ENCODE measurements around the gene CACNA1B.
"Not testable (repeated sequence)": the region's sequence is repeated elsewhere in the genome, so short reads cannot be mapped to it uniquely, and the experiment has no call there.

The CACNA1B gene

GRCh38 chr9:137890768-137891587 lies 13.4 kb downstream of the CACNA1B start:
- DNase-seq = not testable (repeated sequence)

DNA sequence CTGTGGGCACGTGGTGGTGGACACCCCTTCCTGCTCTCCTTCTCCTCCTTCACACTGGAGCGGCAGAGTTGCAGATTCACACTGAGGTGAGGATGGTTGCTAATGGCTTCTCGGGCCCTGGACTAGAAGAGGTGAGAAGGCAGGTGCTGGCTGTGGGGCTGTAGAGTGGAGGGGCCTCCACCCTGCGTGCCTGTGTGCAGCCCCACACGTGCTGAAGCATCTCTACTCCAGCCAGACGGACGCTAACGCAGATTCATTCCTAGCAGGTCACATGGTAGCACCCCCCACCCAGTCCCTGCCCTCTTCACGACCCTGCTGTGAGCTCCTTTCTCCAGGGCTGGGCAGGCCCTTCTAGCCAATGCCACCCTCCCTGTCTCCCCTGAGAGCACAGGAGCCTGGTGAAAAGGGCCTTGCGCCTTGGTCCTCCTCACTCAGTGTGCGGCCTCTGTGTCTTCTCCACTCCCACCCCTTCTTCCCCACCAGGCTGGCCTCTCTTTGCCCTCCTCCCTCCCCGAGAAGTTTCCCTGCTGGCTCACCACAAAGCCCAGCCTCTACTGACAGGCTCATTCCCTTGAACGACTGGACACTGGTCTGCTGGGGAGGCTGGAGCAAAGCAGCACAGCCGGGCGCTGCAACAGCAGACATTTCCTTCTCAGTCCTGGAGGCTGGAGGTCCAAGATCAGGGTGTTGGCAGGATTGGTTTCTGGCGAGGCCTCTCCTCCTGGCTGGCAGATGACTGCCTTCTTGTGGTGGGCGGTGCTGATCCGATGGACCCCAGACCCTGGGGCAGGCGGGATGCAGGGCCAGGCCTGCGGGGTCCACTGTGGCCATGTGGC lies 14.2 kb downstream of the CACNA1B start:
- DNase-seq = no peak

DNA sequence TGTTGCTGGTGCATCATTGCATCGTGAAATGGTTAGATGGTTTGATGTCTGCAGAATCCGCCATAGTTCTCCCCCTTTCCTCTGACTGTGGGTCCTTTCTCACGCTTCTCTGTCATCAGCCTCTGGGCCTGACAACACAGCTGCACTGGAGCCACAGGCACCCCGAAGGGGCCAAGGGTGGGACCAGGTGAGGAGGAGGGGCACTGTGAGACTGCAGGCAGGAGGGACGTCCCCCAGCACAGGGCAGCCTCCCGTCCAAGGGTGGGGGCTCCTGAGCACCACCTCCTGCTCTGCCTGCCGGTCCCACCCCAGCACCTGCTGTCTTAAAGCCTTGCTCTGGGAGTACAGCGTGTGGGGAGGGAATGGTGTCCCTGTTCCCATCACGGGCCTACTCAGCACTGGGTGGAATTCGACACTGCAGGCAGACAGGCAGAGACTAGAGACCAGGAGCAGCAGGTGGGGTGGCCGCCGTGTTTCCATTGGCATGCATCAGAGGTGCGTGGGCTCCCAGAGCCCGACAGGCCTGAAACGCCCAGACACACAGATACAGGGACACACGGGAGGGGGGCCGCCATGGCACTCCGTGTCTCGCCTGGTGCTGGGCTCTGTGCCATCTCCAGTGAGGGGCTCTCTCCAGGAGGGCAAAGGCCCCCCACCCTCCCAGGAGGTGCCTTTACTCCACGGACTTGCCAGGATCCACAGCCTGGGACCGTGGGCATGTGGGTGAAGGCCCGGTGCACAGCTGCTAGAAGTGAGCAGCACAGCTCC lies 15.0 kb downstream of the CACNA1B start:
- no peak for DNase-seq

GRCh38 chr9:137893670-137894069 lies 16.1 kb downstream of the CACNA1B start:
- no peak for DNase-seq

GRCh38 chr9:137899551-137900360 lies 22.2 kb downstream of the CACNA1B start:
- no peak for DNase-seq

- DNase-seq = no peak
These were observed 23.2 kb downstream of the CACNA1B start for GRCh38 chr9:137900584-137901310.

GRCh38 chr9:137902646-137903045 lies 25.1 kb downstream of the CACNA1B start:
- no peak for DNase-seq

- DNase-seq = no peak
These were observed 28.2 kb downstream of the CACNA1B start for GRCh38 chr9:137905740-137906139.

DNA sequence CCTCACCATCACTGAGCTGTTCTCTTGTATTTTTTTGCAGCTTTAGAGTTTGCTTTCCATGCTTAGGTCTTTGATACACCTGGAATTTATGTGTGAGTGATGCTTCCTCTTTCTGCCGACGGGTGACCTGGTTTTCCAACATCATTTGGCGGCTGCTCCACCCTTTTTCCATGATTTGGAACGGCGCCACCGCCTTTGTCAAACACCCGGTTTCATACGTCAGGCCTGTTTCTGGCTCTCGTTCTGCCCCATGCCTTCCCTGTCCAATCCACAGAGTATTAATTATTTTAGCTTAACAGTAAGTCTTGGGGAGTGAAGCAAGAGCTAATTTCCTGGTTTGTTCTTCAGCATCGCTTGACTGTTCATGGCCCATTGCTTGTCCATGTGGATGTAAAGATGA lies 30.2 kb downstream of the CACNA1B start:
- no peak for DNase-seq

GRCh38 chr9:137912671-137913070 lies 35.1 kb downstream of the CACNA1B start:
- DNase-seq = no peak

DNA sequence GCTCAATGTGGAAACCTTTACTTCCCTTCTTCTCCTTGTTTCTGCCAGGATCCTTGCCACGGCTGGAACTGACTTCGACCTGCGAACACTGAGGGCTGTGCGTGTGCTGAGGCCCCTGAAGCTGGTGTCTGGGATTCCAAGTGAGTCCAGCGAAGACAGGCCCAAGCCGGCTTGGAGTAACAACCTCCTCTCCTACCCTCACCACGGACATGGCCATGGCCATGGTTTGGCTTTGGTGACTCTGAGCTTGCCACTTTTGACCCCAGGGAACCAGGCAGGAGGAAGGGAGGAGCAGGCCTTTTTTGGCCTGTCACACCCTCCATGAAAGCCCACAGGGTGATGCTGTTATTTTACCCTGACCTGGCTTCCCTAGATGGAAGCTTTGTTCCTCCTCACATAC lies 35.5 kb downstream of the CACNA1B start:
- no peak for DNase-seq

- DNase-seq = no peak
These were observed 36.5 kb downstream of the CACNA1B start for GRCh38 chr9:137913771-137914767.

DNA sequence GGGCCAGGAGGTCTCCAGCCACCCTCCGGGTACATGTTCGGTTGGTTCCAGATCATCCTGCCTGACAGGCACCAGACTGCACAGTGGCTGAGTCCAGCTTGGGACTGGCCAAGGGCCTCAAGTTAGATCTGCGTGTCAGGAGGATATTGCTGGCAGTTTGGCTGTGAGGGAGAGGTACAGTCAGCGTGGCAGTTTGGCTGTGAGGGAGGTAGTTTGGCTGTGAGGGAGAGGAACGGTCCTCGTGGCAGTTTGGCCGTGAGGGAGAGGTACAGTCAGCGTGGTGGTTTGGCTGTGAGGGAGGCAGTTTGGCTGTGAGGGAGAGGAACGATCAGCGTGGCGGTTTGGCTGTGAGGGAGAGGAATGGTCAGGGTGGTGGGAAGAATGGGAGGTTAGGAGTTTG lies 39.0 kb downstream of the CACNA1B start:
- no peak for DNase-seq

- DNase-seq = no peak
These were observed 39.5 kb downstream of the CACNA1B start for GRCh38 chr9:137917116-137917515.

DNA sequence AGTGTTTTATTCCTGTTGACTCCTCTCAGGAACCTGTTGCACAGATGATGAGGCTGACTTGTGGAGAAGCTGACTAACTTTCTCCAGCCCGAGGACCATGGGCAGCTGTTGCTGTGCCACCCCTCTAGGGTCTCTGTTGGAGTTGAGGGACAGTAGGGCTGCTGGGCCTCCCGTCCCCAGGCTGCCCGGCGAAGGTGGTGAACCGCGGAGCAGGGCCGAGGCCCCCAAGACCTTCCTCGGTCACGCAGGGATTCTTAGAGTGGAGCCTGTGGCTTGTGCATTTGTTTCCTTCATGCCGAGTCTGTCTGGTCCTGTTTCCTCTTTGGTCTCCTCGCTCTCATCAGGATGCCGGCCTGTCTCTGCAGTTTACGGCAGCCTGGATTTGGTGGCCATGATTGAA lies 40.2 kb downstream of the CACNA1B start:
- no peak for DNase-seq

DNA sequence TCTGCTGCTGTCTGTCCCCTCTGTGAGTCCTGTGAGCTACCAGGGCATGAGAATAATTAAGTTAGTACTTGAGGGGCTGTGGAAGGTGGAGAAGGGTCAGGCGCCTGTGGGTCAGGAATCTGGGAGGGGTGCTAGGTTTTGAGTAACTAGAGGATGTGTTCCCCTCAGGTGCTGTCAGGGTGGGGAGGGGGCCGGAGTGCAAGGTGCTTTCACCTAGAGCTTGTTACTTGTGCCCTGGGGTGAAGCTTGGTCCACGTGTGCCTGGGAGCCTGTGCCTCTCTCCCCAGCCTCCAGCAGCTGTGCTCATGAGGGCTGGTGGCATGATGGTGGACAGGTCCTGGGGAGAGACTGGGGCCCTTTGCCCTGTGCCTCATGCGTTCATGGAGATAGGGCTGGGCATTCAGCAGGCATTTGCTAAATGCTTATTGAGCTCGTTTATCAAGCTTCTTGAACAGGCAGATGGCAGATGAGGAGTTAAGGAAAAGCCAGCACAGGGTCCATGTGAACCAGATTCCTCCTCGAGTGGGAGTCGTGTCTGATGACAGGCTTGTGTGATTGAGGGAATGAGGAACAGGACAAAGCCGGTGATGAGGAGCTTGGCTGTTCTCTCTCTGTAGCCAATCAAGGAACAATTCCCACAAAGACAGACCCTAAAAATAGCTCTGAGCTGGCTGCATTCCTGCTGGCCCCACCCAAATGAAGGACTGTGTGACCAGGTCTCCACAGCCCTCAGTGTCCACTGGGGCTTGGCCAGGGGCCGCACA lies 40.9 kb downstream of the CACNA1B start:
- no peak for DNase-seq

DNA sequence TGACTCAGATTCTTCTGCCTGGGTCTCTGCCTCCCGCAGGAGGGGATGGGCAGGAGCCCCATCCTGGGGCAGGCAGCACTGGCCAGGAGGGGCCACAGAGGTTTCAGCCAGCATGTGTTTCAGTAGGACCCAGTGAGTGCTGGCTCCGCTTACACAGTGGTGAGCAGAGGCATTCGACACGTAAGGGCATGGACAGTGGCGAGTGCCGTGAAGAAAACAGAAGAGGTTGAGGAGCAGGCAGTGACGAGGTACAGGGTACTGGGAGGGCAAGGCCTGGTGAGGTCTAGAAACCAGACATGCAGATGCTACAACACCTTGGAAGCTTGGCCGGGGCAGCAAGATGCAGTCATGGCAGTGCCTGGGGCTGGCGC lies 41.5 kb downstream of the CACNA1B start:
- no peak for DNase-seq

- no peak for DNase-seq
These were observed 42.1 kb downstream of the CACNA1B start for GRCh38 chr9:137919649-137920141.

DNA sequence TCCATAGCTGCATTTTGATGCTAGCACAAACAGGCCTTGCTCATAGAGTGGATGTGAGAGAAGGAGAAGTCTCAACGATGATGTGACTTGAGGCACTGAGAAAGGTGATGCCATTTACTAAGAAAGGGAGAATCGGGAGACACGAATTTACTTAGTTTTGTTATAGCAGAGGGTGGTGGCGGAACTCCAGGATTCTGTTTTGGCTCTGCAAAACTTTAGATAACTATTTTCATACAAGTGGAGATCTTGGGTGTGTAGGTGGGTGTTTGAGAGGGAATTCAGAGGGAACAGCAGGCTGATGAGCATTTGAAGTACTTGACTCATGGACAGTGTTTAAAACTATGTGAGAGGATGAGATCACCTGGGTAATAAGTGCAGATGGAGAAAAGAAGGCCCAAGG lies 43.2 kb downstream of the CACNA1B start:
- DNase-seq = no peak

- DNase-seq = no peak
These were observed 46.6 kb downstream of the CACNA1B start for GRCh38 chr9:137924169-137924568.

Measured in NCI-H1436 treated with DMSO at 0.1 percent for 48 hours (cell line).